WTC11 (cell line): Measurements from ENCODE around the gene KBTBD7. TPM values are rescaled to one million over a fixed set of nuclear protein-coding genes. Genes with fewer than 3 reads are reported as not detected.

Source experiments
- ATAC-seq: fragments of 200-7000 bp; cut with Tn5 transposase; 2 replicates; pipeline ENCODE4 v1.10.0; 2021; ENCODE audit warnings: mild to moderate bottlenecking, moderate library complexity
- CTCF ChIA-PET: fragments of 300-600 bp; sonication (Branson Sonifier 250); formaldehyde crosslinking; loops from one replicate; lab custom pipeline; 2021; ENCODE audit warnings: antibody characterized with exemption; lab: Charles Lee
- POLR2A ChIA-PET: fragments of 350-600 bp; sonication (Branson Sonifier 250); formaldehyde crosslinking; loops from one replicate; lab custom pipeline; 2021; ENCODE audit warnings: antibody characterized with exemption; lab: Charles Lee
- DNase-seq: peaks from one replicate; pipeline ENCODE4 v3.0.0; 2021; ENCODE audit warnings: low spot score
- H3K27ac Mint-ChIP-seq: 2 replicates; pipeline ENCODE4 v1.8.0; 2021; ENCODE audit warnings: mixed read lengths
- H3K27me3 Mint-ChIP-seq: 2 replicates; pipeline ENCODE4 v1.8.0; 2021; ENCODE audit warnings: low read depth, mild to moderate bottlenecking, moderate library complexity, mixed read lengths
- H3K36me3 Mint-ChIP-seq: 2 replicates; pipeline ENCODE4 v1.8.0; 2021; ENCODE audit warnings: mixed read lengths
- H3K4me1 Mint-ChIP-seq: 2 replicates; pipeline ENCODE4 v1.8.0; 2022; ENCODE audit warnings: mixed read lengths
- H3K4me3 Mint-ChIP-seq: 2 replicates; pipeline ENCODE4 v1.8.0; 2021; ENCODE audit warnings: mild to moderate bottlenecking, moderate library complexity, mixed read lengths
- H3K9me3 Mint-ChIP-seq: 2 replicates; pipeline ENCODE4 v1.8.0; 2021; ENCODE audit warnings: mixed read lengths
- ESRRA ChIP-seq: sonication (generic); formaldehyde crosslinking; IDR thresholded peaks from 2 replicates; pipeline ENCODE4 v1.8.1; 2022; ENCODE audit warnings: mild to moderate bottlenecking, missing genetic modification reagents, borderline replicate concordance
- GRHL2 ChIP-seq: fragments of 250-450 bp; sonication (Bioruptor Pico); IDR thresholded peaks from 2 replicates; pipeline ENCODE4 v1.8.0; 2022; ENCODE audit warnings: mild to moderate bottlenecking, moderate library complexity; ENCODE audit not compliant: insufficient replicate concordance, severe bottlenecking
- NFATC4 ChIP-seq: fragments of 250-450 bp; sonication (Bioruptor Pico); IDR thresholded peaks from 2 replicates; pipeline ENCODE4 v1.9.0; 2021; ENCODE audit warnings: mild to moderate bottlenecking
- OVOL2 ChIP-seq: fragments of 250-450 bp; sonication (Bioruptor Pico); IDR thresholded peaks from 2 replicates; pipeline ENCODE4 v1.9.0; 2021; ENCODE audit warnings: mild to moderate bottlenecking, borderline replicate concordance
- PRRX2 ChIP-seq: fragments of 250-450 bp; sonication (Bioruptor Pico); IDR thresholded peaks from 2 replicates; pipeline ENCODE4 v1.8.0; 2021; ENCODE audit warnings: mild to moderate bottlenecking
- RORB ChIP-seq: fragments of 250-450 bp; sonication (Bioruptor Pico); IDR thresholded peaks from 2 replicates; pipeline ENCODE4 v1.9.0; 2021; ENCODE audit warnings: mild to moderate bottlenecking
- SMAD3 ChIP-seq: sonication (generic); formaldehyde crosslinking; IDR thresholded peaks from 2 replicates; pipeline ENCODE4 v1.8.0; 2022; ENCODE audit warnings: missing genetic modification reagents, mild to moderate bottlenecking, borderline replicate concordance
- SOX15 ChIP-seq: fragments of 250-450 bp; sonication (Bioruptor Pico); IDR thresholded peaks from 2 replicates; pipeline ENCODE4 v1.9.0; 2021; ENCODE audit warnings: mild to moderate bottlenecking
- ZBTB21 ChIP-seq: sonication (generic); formaldehyde crosslinking; IDR thresholded peaks from 2 replicates; pipeline ENCODE4 v1.8.1; 2023; ENCODE audit warnings: mild to moderate bottlenecking, missing genetic modification reagents, borderline replicate concordance
- ZNF263 ChIP-seq: sonication (generic); formaldehyde crosslinking; IDR thresholded peaks from 2 replicates; pipeline ENCODE4 v1.8.1; 2022; ENCODE audit warnings: low read depth, mild to moderate bottlenecking, moderate library complexity, missing genetic modification reagents
- ZNF671 ChIP-seq: fragments of 250-450 bp; sonication (Bioruptor Pico); IDR thresholded peaks from 2 replicates; pipeline ENCODE4 v1.8.0; 2021; ENCODE audit warnings: mild to moderate bottlenecking
- total RNA-seq: library from RNA; stranded (reverse); gene quantifications from 3 replicates; pipeline ENCODE4 v1.2.3, GENCODE V29; 2021
- TF ChIP-seq, protein P1 (sequence below): fragments of 250-450 bp; sonication (Bioruptor Pico); IDR thresholded peaks from 2 replicates; pipeline ENCODE4 v1.8.0; 2021; ENCODE audit warnings: mild to moderate bottlenecking
- TF ChIP-seq, protein P2 (sequence below): sonication (generic); formaldehyde crosslinking; IDR thresholded peaks from 2 replicates; pipeline ENCODE4 v1.8.1; 2022; ENCODE audit warnings: mild to moderate bottlenecking, missing genetic modification reagents, moderate library complexity, borderline replicate concordance
- TF ChIP-seq, protein P3 (sequence below): sonication (generic); formaldehyde crosslinking; IDR thresholded peaks from 2 replicates; pipeline ENCODE4 v1.8.0; 2023; ENCODE audit warnings: missing genetic modification reagents, mild to moderate bottlenecking, borderline replicate concordance
- TF ChIP-seq, protein P4 (sequence below): sonication (generic); formaldehyde crosslinking; IDR thresholded peaks from 2 replicates; pipeline ENCODE4 v1.8.1; 2022; ENCODE audit warnings: mild to moderate bottlenecking, moderate library complexity, missing genetic modification reagents
- TF ChIP-seq, protein P5 (sequence below): sonication (generic); formaldehyde crosslinking; IDR thresholded peaks from 2 replicates; pipeline ENCODE4 v1.8.1; 2023; ENCODE audit warnings: mild to moderate bottlenecking, missing genetic modification reagents, moderate library complexity
- TF ChIP-seq, protein P6 (sequence below): sonication (generic); formaldehyde crosslinking; IDR thresholded peaks from 2 replicates; pipeline ENCODE4 v1.8.0; 2022; ENCODE audit warnings: mild to moderate bottlenecking, missing genetic modification reagents
- TF ChIP-seq, protein P7 (sequence below): sonication (generic); formaldehyde crosslinking; IDR thresholded peaks from 2 replicates; pipeline ENCODE4 v1.8.1; 2022; ENCODE audit warnings: low read depth, missing genetic modification reagents, borderline replicate concordance
- TF ChIP-seq, protein P8 (sequence below): fragments of 250-450 bp; sonication (Bioruptor Pico); IDR thresholded peaks from 2 replicates; pipeline ENCODE4 v2.1.2; 2022; ENCODE audit warnings: mild to moderate bottlenecking, moderate library complexity

Gene KBTBD7
- total RNA-seq, 1 experiment from 2014 or later, result 15.7 TPM

DNA sequence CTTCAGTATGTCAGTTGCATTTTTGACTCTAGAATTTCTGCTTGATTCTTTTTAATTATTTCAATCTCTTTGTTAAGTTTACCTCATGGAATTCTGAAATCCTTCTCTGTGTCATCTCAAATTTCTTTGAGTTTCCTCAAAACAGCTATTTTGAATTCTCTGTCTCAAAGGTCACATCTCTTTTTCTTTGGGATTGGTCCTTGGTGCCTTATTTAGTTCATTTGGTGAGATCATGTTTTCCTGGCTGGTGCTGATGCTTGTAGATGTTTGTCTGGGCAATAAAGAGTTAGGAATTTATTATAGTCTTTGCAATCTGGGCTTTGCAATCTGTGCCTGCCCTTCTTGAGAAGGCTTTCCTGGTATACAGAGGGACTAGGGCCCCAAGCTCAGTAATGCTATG, 18.5 kb upstream of the KBTBD7 start (continued):
- TF ChIP-seq, protein P1, sequence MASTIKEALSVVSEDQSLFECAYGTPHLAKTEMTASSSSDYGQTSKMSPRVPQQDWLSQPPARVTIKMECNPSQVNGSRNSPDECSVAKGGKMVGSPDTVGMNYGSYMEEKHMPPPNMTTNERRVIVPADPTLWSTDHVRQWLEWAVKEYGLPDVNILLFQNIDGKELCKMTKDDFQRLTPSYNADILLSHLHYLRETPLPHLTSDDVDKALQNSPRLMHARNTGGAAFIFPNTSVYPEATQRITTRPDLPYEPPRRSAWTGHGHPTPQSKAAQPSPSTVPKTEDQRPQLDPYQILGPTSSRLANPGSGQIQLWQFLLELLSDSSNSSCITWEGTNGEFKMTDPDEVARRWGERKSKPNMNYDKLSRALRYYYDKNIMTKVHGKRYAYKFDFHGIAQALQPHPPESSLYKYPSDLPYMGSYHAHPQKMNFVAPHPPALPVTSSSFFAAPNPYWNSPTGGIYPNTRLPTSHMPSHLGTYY (CRISPR knock-in tag), result no peak
- TF ChIP-seq NFATC4 (no peak), SMAD3 (CRISPR knock-in tag) (no peak)

DNA sequence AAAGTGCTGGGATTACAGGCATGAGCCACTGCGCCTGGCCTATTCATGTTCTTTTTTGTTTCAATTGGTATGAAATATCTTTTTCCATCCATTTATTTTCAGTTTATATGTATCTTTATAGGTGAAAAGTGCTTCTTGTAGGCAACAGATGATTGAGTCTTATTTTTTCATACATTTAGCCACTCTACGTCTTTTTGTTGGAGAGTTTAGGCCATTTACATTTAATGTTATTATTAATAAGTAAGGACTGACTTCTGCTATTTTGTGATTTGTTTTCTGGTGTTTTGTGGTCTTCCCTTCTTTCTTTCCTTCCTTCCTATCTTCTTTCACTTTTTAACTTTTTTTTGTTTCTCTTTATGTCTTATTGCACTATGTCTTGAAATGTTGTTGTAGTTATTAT, 16.7 kb upstream of the KBTBD7 start:
- Mint-ChIP-seq H3K27me3 (peaks cover 3% of the 10 kb centered on the region; the same call in 1 of the 2 replicates), H3K4me3 (no peak overlapping the region), H3K9me3 (peaks cover 50% of the 10 kb centered on the region), H3K36me3 (peaks cover 20% of the 10 kb centered on the region), H3K27ac (no peak overlapping the region), H3K4me1 (no peaks in the 10 kb centered on the region)
- ChIA-PET POLR2A (no interaction called here), CTCF (no interaction called here)
- TF ChIP-seq ESRRA, result no peak
- TF ChIP-seq PRRX2, result no peak
- no peak for TF ChIP-seq GRHL2 (CRISPR knock-in tag)
- TF ChIP-seq ZBTB21 (CRISPR knock-in tag), result no peak
- TF ChIP-seq, protein P2, sequence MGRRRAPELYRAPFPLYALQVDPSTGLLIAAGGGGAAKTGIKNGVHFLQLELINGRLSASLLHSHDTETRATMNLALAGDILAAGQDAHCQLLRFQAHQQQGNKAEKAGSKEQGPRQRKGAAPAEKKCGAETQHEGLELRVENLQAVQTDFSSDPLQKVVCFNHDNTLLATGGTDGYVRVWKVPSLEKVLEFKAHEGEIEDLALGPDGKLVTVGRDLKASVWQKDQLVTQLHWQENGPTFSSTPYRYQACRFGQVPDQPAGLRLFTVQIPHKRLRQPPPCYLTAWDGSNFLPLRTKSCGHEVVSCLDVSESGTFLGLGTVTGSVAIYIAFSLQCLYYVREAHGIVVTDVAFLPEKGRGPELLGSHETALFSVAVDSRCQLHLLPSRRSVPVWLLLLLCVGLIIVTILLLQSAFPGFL (CRISPR knock-in tag), result no peak
- TF ChIP-seq, protein P3, sequence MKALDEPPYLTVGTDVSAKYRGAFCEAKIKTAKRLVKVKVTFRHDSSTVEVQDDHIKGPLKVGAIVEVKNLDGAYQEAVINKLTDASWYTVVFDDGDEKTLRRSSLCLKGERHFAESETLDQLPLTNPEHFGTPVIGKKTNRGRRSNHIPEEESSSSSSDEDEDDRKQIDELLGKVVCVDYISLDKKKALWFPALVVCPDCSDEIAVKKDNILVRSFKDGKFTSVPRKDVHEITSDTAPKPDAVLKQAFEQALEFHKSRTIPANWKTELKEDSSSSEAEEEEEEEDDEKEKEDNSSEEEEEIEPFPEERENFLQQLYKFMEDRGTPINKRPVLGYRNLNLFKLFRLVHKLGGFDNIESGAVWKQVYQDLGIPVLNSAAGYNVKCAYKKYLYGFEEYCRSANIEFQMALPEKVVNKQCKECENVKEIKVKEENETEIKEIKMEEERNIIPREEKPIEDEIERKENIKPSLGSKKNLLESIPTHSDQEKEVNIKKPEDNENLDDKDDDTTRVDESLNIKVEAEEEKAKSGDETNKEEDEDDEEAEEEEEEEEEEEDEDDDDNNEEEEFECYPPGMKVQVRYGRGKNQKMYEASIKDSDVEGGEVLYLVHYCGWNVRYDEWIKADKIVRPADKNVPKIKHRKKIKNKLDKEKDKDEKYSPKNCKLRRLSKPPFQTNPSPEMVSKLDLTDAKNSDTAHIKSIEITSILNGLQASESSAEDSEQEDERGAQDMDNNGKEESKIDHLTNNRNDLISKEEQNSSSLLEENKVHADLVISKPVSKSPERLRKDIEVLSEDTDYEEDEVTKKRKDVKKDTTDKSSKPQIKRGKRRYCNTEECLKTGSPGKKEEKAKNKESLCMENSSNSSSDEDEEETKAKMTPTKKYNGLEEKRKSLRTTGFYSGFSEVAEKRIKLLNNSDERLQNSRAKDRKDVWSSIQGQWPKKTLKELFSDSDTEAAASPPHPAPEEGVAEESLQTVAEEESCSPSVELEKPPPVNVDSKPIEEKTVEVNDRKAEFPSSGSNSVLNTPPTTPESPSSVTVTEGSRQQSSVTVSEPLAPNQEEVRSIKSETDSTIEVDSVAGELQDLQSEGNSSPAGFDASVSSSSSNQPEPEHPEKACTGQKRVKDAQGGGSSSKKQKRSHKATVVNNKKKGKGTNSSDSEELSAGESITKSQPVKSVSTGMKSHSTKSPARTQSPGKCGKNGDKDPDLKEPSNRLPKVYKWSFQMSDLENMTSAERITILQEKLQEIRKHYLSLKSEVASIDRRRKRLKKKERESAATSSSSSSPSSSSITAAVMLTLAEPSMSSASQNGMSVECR (CRISPR knock-in tag), result no peak
- no peak for TF ChIP-seq RORB (CRISPR knock-in tag)
- TF ChIP-seq, protein P4, sequence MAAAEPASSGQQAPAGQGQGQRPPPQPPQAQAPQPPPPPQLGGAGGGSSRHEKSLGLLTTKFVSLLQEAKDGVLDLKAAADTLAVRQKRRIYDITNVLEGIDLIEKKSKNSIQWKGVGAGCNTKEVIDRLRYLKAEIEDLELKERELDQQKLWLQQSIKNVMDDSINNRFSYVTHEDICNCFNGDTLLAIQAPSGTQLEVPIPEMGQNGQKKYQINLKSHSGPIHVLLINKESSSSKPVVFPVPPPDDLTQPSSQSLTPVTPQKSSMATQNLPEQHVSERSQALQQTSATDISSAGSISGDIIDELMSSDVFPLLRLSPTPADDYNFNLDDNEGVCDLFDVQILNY, result no peak
- TF ChIP-seq, protein P5, sequence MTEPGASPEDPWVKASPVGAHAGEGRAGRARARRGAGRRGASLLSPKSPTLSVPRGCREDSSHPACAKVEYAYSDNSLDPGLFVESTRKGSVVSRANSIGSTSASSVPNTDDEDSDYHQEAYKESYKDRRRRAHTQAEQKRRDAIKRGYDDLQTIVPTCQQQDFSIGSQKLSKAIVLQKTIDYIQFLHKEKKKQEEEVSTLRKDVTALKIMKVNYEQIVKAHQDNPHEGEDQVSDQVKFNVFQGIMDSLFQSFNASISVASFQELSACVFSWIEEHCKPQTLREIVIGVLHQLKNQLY (CRISPR knock-in tag), result no peak
- no peak for TF ChIP-seq ZNF671 (CRISPR knock-in tag)
- TF ChIP-seq, protein P6, sequence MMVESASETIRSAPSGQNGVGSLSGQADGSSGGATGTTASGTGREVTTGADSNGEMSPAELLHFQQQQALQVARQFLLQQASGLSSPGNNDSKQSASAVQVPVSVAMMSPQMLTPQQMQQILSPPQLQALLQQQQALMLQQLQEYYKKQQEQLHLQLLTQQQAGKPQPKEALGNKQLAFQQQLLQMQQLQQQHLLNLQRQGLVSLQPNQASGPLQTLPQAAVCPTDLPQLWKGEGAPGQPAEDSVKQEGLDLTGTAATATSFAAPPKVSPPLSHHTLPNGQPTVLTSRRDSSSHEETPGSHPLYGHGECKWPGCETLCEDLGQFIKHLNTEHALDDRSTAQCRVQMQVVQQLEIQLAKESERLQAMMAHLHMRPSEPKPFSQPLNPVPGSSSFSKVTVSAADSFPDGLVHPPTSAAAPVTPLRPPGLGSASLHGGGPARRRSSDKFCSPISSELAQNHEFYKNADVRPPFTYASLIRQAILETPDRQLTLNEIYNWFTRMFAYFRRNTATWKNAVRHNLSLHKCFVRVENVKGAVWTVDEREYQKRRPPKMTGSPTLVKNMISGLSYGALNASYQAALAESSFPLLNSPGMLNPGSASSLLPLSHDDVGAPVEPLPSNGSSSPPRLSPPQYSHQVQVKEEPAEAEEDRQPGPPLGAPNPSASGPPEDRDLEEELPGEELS (CRISPR knock-in tag), result no peak
- TF ChIP-seq SOX15 (CRISPR knock-in tag), result no peak
- TF ChIP-seq, protein P7, sequence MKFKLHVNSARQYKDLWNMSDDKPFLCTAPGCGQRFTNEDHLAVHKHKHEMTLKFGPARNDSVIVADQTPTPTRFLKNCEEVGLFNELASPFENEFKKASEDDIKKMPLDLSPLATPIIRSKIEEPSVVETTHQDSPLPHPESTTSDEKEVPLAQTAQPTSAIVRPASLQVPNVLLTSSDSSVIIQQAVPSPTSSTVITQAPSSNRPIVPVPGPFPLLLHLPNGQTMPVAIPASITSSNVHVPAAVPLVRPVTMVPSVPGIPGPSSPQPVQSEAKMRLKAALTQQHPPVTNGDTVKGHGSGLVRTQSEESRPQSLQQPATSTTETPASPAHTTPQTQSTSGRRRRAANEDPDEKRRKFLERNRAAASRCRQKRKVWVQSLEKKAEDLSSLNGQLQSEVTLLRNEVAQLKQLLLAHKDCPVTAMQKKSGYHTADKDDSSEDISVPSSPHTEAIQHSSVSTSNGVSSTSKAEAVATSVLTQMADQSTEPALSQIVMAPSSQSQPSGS (CRISPR knock-in tag), result no peak
- TF ChIP-seq, protein P8, sequence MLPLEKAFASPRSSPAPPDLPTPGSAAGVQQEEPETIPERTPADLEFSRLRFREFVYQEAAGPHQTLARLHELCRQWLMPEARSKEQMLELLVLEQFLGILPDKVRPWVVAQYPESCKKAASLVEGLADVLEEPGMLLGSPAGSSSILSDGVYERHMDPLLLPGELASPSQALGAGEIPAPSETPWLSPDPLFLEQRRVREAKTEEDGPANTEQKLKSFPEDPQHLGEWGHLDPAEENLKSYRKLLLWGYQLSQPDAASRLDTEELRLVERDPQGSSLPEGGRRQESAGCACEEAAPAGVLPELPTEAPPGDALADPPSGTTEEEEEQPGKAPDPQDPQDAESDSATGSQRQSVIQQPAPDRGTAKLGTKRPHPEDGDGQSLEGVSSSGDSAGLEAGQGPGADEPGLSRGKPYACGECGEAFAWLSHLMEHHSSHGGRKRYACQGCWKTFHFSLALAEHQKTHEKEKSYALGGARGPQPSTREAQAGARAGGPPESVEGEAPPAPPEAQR, result no peak
- no peak for TF ChIP-seq ZNF263 (CRISPR knock-in tag)
- no peak for TF ChIP-seq OVOL2
- DNase-seq (no peak), ATAC-seq (no peak)
